Panc1 (cell line): Measurements from ENCODE around the gene ZFAND6.

Experiments used
- POLR2AphosphoS5 ChIP-seq: IDR thresholded peaks from 2 replicates; pipeline ENCODE4 v1.6.1; 2012; ENCODE audit warnings: mild to moderate bottlenecking, low read depth, low read length, moderate library complexity
- SIN3A ChIP-seq: IDR thresholded peaks from 2 replicates; pipeline ENCODE4 v1.6.1; 2012; ENCODE audit warnings: low read depth, mild to moderate bottlenecking, low read length, moderate library complexity, borderline replicate concordance; ENCODE audit not compliant: insufficient read depth
- TCF7L2 ChIP-seq: IDR thresholded peaks from 2 replicates; pipeline ENCODE4 v1.6.1; 2011; ENCODE audit warnings: mild to moderate bottlenecking, low read depth, low read length, inconsistent platforms
- TF ChIP-seq, protein P1 (sequence below): fragments of 450-650 bp; IDR thresholded peaks from 2 replicates; pipeline ENCODE4 v1.5.1; 2017; ENCODE audit warnings: mild to moderate bottlenecking

DNA sequence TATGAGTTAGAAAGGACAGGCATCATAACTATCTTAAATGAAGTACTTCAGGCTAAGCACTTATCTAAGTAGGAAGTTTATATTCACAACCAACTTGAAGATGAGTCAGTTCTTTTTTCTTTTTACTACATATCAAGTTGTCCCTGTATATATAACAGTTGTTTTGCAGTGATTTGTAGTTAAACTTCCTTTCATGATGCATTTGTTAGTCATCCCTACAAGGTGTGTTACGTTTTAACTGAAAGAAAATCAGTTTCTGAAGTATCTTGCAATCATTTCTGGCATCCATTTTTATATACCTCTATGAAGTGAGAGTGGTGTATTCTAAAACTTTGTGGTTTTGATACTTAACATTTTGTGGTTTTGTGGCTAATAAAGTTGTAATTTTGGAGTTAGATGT lies 46.1 kb downstream of the ZFAND6 start:
- TF ChIP-seq SIN3A: no peak
- TF ChIP-seq, protein P1, sequence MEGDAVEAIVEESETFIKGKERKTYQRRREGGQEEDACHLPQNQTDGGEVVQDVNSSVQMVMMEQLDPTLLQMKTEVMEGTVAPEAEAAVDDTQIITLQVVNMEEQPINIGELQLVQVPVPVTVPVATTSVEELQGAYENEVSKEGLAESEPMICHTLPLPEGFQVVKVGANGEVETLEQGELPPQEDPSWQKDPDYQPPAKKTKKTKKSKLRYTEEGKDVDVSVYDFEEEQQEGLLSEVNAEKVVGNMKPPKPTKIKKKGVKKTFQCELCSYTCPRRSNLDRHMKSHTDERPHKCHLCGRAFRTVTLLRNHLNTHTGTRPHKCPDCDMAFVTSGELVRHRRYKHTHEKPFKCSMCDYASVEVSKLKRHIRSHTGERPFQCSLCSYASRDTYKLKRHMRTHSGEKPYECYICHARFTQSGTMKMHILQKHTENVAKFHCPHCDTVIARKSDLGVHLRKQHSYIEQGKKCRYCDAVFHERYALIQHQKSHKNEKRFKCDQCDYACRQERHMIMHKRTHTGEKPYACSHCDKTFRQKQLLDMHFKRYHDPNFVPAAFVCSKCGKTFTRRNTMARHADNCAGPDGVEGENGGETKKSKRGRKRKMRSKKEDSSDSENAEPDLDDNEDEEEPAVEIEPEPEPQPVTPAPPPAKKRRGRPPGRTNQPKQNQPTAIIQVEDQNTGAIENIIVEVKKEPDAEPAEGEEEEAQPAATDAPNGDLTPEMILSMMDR: no peak
- no peak for TF ChIP-seq TCF7L2
- no peak for TF ChIP-seq POLR2AphosphoS5
